DMS153 (cell line): ENCODE results near the gene LTBP2.
"Not testable (repeated sequence)": the region's sequence is repeated elsewhere in the genome, so short reads cannot be mapped to it uniquely, and the experiment has no call there.

Source experiments
- DNase-seq: peaks from one replicate; lab custom pipeline; 2025; lab: John Stamatoyannopoulos, UW

Gene LTBP2

DNA sequence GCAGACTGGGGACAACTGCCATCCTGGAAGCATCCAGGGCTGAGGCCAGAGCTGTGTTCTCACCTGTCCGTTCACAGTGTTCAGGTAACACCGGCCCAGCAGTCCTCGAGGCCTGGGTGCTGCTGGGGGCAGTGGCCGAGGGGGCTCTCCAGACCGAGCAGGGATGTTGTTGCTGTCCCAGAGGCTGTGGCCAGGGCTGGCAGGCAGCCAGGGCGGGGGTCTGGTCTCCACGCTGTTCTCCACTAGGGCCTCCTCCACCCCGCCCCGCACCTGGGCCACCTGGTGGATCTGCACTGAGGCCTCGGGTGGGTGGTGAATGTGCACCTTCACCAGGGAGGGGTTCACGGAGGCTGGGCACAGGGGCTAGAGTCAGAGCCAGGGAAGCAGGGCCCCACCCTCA lies 61.0 kb downstream of the LTBP2 start:
- DNase-seq, result no peak

DNA sequence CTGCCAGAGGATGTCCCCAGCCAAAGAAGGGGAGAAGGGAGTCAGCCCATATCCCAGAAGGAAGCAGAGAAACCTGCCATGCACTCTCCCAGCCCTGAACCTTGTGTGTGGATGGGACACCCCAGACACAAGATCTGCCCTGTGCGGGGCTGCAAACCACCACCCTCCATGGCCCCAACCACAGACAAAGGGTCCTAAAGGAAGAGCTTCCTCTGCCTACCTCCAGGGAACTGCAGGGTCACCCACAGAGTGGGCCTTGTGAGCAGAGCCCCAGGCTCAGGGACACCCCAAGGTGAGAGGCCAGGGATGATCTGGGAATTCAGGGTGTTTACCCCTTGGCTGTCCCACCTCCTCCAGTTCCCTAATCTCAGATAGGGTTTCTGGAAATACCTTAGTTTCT lies 62.0 kb downstream of the LTBP2 start:
- DNase-seq, result no peak

DNA sequence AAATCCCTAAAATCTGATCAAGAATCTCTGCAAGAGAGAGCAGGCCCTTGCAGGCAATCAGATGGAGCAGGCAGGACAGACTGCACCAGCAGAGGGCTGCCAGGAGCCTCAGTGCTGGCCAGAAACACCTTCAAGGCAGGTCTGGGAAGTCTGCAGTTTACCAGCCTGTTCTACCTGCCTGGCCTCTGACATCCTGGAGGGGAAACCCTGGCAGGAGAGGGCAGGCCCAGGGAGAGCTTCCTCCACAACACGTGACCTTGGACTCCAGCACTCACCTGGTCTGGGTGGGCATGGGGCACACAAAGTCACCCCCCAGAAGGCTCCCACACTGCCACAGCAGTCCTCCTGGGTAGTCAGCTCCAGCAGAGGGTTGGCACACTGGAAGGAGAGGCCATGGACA lies 62.4 kb downstream of the LTBP2 start:
- no peak for DNase-seq

DNA sequence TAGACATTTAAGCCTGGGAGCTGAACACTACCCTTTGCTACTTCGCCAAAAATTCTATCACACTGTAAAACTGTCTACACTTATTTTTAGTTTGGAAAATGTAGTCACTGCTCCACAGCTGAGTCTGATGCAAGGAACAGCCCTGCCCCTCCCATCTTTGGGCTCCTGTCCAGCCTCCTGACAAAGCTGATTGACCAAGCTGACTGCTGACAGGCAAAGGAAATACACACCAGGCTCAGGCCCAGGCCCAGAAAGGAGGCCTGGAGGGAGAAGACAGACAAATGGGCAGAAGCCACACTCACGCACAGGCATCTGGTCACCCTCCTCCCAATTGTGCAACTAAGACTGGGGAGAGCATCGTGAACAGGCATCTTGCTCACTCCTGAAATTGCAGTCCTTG lies 63.2 kb downstream of the LTBP2 start:
- DNase-seq, result no peak

DNA sequence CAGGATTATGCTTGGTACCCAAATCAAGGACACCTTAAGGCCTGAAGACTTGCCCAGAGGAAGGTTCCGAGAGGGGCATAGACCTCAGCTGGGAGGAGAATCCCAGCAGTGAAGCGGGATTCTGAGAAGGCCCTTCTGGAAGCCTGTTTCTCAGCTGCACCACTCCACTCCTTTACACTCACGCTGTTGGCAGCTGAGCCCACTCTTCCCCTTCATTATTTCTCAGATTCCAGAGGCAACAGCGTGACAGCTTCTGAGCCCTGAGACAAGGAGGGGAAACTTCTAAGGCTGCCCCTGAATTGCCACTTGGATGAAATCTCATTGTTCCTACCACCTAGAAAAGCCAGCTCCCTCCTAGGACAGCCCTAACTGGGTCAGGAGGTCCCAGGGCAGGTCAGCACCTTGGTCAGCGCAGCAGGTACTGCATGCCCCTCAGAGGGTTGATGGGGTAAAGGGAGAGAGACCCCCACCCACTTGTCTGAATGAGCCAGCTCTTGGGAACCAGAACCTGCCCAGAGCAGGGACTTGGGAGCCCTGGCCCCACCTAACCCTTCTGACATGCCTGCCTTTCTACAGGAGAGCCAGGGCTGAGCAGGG lies 64.6 kb downstream of the LTBP2 start:
- DNase-seq, result no peak

DNA sequence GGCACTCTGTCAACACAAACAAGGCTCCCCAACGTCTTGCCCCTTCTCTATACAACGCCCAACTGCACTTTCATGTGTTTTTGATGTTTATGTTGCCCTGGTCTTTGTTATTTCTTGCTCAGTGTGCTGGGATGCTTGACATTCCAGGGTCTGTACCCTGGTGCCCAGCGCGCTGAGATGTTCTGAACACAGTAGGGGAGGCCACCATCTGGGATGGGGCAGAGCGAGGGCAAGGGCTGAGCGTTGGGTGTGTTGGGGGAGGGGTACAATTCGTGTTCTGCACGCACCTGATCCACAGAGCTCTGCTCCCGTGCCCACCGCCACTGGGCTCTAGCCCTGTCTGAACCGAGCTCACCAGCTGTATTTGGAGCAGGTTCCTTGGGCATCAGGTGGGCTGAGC lies 65.6 kb downstream of the LTBP2 start:
- no peak for DNase-seq

DNA sequence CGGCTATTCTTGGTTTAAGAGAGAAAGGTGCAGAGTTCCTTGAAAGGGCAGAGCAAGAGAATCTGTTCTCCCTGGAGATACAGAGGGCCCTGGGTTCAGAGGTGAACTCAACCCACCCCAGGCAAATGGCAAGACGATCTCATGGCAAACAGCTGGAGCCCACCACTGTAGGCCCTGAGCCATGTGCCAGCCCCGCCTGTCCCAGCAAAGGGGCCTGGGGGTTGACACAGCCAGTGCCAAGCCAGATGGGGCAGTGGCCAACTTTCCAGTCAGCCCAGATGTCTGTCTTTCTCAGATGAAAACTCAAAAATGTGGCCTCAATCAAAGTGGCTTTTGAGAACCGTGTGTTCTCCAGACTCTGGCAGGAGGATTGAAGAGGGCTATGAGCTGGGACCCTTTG lies 66.7 kb downstream of the LTBP2 start:
- no peak for DNase-seq

DNA sequence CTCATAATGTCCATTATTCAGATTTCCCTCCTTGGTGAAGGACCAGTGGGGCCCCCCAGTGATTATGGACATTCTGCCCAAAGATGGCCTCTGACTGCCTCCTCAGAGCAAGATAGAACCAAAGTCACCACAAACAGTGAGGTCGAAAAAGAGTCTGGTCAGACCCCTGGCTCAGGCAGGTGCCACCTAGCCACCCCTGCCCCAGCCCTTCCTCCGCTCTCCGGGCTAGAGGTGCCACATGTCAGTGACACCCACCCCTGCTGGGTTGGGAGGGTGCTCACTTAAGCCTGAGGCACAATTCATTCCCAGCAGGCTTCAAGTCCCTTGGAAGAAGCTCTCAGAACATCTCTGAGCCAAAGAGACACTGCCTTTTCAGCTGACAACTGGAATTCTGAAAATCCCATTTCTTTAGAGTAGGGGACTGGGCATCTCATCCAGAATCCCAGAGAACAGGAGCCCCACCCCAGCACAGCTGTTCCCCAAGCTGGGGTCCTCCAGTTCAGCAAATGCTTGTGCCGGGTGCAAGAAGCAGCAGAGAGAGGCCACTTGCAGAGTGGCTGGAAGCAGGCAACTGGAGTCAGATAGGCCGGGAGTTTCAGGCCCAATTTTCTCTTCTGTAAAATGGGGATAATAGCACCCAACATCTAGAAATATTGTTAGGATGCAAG lies 68.1 kb downstream of the LTBP2 start:
- no peak for DNase-seq

DNA sequence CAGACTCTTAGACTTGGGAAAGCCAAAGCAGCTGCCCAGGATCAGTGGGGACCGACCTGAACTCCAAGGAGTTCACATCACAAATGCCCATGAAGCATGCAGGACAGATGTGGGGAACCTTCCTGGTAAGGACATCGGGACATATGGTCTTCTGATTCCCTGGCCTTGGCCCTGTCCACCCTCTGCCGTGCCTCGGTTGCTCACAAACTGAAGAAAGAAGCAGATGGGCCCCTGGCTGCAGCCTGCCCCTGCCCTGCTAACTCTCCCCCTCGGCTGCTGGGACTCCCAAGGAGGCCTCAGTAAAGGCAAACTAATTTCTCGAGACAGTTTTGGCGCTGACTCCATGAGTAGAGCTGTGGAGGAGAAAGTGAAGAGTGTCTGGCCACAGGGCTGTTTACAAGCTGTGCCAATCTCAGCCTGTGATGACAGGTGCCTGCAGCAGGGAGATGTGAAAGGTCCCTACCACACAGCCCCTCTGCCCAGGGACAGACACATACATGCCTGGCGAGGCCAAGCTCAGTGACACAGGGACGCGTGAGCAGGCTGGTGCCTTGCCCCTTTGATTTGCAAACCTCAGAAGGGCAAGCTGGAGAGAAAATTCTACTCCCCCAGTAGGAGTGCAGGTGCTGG lies 69.9 kb downstream of the LTBP2 start:
- DNase-seq, result no peak

DNA sequence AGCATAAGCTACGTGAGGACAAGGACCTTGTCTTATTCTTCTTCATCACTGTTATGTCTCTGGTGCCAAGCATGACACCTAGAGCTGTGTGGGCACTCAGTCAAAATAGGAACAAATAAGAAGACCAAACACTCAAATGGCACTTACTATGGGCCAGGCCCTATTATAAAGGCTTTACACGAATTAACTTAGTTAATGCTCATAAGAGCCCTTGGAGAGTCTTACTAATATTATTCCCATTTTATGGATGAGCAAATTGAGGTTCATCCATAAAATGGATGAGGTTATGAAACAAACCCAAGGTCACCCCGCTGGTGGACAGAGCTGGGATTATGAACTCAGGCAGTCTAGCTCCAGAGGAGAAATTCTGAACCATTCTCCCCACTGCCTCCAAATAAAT lies 70.8 kb downstream of the LTBP2 start:
- DNase-seq, result no peak

DNA sequence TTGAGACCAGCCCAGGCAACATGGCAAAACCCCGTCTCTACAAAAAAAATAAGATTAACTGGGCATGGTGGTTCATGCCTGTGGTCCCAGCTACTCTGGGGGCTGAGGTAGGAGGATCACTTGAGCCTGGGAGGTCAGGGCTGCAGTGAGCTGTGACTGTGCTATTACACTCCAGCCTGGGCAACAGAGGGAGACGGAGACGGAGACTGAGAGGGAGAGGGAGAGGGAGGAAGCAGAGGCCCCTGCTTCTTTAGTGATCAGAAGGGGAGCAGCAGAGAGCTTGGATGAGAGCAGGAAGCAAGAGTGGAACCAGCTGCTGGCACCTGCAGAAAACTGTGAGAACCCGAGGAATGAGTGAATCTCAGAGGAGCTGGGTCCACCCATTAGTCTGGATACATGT lies 72.5 kb downstream of the LTBP2 start:
- DNase-seq, result no peak

DNA sequence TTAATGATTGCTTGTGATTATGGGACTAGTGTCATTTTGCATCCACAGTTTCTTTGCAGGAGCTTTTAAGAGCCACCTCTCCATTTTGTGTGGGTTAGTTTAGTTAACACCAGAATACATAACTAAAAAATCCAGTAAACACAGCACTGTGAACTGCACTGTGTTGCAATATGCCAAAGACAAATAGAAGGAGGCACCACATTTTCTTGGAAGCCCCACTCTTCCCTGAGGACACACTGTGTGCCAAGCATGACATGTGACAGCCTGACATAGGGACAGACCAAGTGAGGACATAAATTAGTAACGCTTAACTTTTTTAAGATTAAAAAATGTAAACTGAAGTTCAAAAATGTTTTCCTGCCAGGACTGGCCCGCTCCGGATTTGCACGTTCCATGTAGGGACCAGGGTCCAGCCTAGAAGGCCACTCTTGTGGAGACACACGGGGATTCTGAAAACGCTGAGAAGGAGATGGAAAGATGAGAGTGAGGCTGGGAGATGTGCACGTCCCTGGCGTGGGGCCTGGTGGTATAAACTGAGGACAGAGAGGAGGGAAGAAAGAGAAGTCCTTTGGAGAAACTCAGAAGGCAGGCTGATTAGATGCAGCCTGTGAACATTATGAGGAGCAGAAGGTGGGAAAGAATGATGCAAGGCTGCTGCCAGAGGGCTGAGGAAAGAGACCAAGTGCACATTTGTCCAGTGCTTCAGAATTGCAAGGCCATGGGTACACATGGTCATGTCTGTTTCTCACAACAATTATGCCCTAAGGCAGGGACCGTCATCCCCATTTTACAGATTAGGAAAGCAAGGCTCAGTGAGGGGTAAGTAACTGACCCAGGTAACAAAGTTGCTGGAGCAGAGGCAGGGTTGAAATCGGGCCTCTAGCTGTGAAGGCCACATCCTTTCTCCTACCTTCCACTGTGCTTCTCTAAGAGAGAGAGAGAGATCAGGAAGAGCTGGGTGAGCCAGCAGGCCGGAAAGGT lies 73.3 kb downstream of the LTBP2 start:
- DNase-seq, result no peak

DNA sequence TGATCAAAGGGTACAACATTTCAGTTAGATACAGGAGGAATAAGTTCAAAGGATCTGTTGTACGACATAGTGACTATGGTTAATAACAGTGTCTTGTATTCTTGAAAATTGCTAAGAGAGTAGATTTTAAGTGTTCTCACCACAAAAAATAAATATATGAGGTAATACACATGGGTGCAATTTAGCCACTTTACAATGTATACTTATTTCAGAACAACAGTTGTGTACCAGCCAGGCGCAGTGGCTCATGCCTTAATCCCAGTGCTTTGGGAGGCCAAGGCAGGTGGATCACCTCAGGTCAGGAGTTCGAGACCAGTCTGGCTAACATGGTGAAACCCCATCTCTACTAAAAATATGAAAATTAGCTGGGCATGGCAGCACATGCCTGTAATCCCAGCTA lies 75.7 kb downstream of the LTBP2 start:
- DNase-seq, result not testable (repeated sequence)

DNA sequence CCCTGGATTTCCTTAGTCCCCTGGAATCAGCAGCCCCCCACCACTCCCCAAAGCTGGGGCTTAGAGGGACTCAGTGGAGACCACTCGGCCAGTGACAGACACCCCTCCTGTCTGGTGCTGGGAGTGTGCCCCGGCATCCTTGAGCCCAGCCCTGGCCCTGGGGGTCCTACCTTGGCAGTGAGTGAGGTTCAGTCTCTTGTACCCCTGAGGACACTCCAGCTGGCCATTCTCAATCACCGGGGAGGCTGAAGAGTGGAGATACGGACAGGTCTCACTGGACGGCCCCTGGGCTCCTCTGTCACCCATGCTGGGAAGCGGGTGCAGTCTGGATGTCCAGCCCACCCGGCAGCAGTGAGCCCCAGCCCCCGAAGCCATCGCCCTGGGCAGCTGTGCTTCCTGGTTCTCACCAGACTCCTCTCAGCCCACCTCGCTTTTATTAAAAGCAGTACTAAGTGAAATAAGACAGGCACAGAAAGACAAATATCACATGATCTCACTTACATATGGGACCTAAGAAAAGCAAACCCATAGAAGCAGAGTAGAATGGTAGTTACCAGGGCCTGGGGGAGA lies 76.2 kb downstream of the LTBP2 start:
- DNase-seq, result no peak

DNA sequence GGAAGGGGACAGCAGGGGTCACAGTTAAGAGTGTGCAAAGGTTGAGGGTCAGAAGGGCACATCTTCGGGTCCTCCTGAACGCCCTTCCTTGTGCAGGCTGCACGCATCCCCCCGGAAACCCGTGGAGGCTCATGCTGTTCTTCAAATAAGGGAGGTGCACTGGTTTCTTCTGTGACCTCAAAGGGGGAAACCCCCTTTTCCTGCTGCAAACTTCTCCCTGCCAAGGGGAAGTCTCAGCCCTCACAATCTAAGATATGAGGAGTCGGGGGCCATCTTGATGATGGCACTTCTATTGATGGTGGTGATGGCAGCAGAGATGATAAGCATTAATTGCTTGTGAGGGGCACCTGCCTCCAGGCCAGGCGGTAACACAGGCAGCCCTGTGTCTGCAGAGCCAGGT lies 78.5 kb downstream of the LTBP2 start:
- DNase-seq, result no peak

DNA sequence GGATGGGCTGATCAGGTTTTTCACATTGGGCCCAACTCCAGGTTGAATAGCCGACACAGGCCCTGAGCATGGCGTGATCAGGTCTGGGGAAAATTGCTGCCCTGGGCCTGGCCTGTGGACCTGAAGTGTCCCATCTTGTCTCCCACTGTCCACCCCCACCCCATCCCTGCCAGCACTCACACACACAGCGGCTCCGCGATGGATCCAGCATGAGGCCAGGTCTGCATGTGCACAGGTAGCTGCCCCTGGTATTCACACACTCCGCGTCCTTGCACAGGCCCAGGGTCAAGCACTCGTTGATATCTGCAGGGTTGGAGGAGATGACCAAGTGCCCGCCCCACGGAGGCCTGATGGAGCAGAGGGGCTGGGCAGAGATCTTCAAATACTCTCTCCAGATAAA lies 79.8 kb downstream of the LTBP2 start:
- no peak for DNase-seq

DNA sequence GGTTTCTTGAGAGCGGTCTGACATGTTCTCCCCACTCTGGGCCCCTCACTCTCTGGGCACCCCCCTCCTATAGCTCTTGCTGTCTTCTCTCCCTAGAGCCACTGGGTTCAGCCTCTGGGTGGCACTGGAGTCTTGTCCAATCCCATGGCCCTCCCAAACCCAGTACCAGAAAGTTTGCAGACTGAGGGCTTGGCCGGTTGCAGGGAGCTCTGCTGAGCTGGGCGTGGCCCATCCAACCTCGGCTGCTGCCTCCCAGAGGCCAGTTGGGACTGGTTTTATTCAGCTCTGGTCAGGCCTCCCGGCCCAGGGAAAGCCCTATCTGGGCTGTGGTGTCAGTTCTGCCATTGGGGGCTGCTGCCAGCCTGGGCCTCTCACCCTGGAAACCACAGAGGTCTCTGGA lies 80.6 kb downstream of the LTBP2 start:
- DNase-seq, result no peak

DNA sequence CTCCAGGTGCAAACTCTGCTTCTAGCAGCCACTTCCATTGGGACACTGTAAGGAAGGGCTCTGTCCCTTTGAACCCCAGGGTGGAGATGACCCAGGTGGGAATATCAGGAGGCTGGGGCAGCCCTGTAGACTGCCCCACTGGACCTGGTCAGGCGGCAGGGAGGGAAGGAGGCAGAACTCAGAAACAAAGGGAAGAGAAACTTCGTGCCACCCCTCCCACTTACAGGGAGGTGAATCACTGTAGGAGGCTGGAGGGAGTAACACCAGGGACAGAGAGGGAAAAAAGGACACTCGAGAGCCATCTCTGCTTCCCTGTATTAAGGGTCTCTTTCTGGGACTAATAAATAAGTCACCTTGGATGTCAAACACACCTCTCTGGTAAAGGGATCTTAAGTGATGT lies 81.0 kb downstream of the LTBP2 start:
- no peak for DNase-seq

DNA sequence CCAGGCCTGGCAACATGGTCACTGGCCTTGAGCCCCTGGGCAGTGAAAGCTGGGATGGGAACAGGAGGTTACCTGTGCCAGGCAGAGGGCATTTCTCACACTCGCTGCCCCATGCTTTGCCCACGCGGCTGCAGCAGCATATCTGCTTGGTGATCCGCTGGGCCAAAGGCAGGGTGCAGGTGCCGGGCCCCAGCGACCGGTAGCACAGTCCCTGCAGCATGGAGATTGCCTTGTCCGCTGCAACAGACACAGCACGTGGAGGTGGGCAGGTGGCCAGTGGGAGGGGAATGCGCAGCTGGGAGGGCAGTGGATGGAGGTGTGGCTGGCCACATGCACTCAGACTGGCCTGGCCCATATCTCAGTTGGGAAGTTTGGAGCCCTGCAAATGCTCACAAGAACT lies 83.2 kb downstream of the LTBP2 start:
- DNase-seq, result no peak

DNA sequence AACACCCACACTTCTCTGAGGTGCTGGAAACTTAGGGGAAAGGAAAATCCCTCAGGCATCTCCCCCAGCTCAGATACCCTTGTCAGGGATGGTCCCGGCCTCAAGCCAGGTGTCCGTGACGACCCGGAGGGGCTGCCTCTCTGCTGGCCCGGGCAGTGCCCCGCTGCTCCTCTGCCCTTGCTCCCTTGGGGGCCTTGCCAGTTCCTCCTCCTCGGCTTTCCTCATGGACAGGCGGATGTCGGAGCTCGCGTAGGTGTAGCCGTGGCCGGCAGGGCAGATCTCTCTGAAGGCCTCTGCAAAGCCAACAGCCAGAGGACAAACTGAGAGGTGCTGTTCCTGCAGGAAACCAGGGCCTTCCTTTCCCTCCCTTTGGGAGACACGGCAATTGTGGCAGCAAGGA lies 83.6 kb downstream of the LTBP2 start:
- DNase-seq, result no peak

DNA sequence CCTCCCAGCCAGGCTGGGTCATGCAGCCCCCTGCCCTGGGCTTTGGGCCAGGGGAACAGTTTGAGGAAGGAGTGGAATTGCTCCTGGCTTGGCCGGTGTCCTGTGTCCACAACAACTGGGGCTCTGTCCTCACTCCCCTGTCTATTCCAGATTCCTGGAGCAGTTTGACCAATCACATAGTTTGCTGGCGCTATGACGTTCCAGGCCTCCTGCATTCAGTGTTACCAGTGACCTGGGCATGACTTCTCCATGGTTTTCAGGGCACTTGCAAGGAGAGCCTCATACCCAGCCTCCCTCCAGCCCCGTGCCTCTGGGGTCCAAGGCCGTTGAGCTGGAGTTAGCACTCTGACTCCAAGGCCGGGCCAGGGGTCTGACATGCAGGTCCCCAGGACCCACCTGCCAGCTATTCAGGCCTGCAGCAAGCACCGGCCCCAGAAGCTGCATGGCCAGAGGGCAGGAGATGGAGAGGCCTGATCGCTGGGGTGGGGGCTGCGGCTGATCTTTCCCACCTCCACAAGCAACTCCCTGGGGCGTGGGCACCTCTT lies 84.2 kb downstream of the LTBP2 start:
- no peak for DNase-seq
